ENCODE data around the gene SPATA3.

DNA sequence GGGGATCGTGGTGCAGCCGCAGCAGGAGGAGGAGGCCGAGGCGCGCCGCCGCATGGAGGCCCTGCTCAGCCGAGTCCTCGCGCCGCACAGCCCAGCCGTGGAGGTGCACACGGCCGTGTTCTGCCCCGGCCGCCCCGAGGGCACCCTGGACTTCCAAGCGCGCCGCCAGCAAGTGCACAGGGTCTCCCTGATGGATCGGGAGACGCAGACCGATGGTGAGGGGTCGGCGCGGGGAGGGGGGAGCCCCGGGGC, 5.1 kb upstream of the SPATA3 start:
- TF ChIP-seq RAD21 (conservative IDR thresholded peaks at IDR 0.05 in 1 of 2, IDR thresholded peaks at IDR 0.05 in 1 of 2): no peak
- TF ChIP-seq, protein P1, sequence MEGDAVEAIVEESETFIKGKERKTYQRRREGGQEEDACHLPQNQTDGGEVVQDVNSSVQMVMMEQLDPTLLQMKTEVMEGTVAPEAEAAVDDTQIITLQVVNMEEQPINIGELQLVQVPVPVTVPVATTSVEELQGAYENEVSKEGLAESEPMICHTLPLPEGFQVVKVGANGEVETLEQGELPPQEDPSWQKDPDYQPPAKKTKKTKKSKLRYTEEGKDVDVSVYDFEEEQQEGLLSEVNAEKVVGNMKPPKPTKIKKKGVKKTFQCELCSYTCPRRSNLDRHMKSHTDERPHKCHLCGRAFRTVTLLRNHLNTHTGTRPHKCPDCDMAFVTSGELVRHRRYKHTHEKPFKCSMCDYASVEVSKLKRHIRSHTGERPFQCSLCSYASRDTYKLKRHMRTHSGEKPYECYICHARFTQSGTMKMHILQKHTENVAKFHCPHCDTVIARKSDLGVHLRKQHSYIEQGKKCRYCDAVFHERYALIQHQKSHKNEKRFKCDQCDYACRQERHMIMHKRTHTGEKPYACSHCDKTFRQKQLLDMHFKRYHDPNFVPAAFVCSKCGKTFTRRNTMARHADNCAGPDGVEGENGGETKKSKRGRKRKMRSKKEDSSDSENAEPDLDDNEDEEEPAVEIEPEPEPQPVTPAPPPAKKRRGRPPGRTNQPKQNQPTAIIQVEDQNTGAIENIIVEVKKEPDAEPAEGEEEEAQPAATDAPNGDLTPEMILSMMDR (IDR thresholded peaks at IDR 0.05): no peak
- TF ChIP-seq CHD2 (IDR thresholded peaks at IDR 0.05; ENCODE audit: low read length, partially characterized antibody): no peak
- TF ChIP-seq MAZ (IDR thresholded peaks at IDR 0.05; ENCODE audit: borderline replicate concordance, low read depth, low read length): no peak
